GM18526 (cell line): ENCODE results near the gene DXO.

Source experiments
- POLR2A ChIP-seq: IDR thresholded peaks from 3 replicates; pipeline ENCODE4 v1.6.1; 2011; ENCODE audit not compliant: insufficient read length; ENCODE audit errors: extremely low read depth

The DXO gene

DNA sequence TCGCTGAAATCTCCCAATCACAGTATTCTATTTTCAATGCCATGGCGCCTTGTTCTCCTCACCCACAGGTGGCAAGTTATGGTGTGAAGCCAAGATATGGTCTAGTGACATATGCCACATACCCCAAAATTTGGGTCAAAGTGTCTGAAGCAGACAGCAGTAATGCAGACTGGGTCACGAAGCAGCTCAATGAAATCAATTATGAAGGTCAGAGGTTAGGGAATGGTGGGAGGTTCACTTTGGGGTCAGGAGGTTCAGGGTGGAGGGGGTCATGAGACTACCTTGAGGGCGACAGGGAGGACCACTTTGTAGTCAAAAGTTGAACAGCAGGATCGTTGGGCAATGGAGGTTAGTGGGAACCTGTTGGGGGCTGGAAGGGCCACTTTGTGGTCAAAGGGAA, 23.6 kb downstream of the DXO start:
- no peak for TF ChIP-seq POLR2A

GRCh38 chr6:31947864-31948263, 24.1 kb downstream of the DXO start:
- no peak for TF ChIP-seq POLR2A

- TF ChIP-seq POLR2A = no peak
Observed at GRCh38 chr6:31947070-31947675, 24.8 kb downstream of the DXO start.

DNA sequence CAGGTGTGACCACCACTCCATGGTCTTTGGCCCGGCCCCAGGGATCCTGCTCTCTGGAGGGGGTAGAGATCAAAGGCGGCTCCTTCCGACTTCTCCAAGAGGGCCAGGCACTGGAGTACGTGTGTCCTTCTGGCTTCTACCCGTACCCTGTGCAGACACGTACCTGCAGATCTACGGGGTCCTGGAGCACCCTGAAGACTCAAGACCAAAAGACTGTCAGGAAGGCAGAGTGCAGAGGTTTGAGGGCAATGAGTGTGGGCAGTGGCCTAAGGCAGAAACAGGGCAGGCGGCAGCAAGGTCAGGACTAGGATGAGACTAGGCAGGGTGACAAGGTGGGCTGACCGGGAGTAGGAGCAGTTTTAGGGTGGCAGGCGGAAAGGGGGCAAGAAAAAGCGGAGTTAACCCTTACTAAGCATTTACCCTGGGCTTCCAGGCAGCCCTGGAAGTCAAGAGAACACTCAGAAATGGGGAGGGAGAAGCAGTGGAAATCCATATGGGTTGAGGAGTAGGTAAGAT, 25.5 kb downstream of the DXO start:
- TF ChIP-seq POLR2A = no peak

DNA sequence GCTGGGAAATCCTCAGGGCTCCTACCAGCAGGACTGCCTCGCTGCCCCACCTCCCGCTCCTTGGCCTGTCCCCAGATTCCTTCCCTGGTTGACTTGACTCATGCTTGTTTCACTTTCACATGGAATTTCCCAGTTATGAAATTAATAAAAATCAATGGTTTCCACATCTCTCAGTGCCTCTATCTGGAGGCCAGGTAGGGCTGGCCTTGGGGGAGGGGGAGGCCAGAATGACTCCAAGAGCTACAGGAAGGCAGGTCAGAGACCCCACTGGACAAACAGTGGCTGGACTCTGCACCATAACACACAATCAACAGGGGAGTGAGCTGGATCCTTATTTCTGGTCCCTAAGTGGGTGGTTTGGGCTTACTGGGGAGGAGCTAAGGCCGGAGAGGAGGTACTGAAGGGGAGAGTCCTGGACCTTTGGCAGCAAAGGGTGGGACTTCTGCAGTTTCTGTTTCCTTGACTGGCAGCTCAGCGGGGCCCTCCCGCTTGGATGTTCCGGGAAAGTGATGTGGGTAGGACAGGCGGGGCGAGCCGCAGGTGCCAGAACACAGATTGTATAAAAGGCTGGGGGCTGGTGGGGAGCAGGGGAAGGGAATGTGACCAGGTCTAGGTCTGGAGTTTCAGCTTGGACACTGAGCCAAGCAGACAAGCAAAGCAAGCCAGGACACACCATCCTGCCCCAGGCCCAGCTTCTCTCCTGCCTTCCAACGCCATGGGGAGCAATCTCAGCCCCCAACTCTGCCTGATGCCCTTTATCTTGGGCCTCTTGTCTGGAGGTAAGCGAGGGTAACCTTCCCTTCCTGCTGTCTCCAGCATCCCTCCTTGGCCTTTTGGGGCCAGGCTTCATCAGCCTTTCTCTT, 26.2 kb downstream of the DXO start, which contains the start of gene CFB:
Gene CFB (plus strand): TSS at position 589 of the 863 bp plus-strand sequence. CDS start 127 bp downstream, at position 716.
- TF ChIP-seq POLR2A = no peak

GRCh38 chr6:31945154-31945506, 26.8 kb downstream of the DXO start:
- TF ChIP-seq POLR2A = no peak

- no peak for TF ChIP-seq POLR2A
Observed at GRCh38 chr6:31943742-31944141, 28.2 kb downstream of the DXO start.

DNA sequence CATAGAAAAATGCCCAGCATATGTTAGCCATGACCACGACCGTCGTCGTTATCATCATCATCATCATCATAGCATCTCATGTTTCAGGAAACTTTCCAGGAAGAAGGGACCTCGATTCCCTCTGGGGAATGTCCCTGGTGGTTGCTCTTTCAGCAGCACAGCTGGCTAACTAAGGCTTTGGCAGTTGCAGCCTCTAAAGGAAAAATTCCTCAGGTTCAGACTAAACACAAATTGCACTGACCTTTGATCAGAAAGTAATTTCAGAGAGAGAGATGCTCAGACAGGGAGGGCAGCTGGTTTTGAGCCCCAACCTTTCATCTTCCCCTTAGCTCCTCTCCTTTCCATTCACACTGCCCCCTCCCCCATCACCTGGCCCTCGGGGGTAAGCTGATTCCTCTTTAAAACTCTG, 31.7 kb downstream of the DXO start:
- no peak for TF ChIP-seq POLR2A

- no peak for TF ChIP-seq POLR2A
Observed at GRCh38 chr6:31935823-31936222, 36.1 kb downstream of the DXO start.

DNA sequence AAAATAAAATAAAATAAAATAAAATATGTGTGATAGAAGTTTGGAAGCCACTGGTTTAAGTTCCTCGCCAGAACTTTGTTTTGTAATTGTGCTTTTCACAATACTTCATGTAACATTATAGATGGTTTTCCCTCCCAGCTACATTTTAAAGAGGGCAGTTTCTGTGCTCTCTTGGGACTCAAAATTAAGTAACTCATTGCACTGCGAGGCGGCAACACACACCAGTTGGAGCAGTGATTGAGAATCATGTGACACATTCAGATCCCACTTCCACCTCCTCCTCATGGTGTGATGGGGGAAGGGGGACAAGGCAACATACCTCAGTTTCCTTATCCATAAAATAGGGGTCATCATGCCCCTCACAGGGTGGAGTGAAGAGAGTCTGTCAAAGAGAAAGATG, 36.9 kb downstream of the DXO start:
- TF ChIP-seq POLR2A = no peak

DNA sequence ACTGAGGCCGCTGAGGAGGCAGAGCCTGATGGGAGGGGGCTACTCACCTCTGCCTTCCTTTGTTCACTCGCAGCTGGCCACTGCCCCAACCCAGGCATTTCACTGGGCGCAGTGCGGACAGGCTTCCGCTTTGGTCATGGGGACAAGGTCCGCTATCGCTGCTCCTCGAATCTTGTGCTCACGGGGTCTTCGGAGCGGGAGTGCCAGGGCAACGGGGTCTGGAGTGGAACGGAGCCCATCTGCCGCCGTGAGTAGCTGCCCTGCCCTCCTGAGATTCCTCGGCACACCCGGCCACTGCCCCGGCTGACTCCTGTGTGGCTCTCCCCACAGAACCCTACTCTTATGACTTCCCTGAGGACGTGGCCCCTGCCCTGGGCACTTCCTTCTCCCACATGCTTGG, 38.4 kb downstream of the DXO start:
- TF ChIP-seq POLR2A = no peak

DNA sequence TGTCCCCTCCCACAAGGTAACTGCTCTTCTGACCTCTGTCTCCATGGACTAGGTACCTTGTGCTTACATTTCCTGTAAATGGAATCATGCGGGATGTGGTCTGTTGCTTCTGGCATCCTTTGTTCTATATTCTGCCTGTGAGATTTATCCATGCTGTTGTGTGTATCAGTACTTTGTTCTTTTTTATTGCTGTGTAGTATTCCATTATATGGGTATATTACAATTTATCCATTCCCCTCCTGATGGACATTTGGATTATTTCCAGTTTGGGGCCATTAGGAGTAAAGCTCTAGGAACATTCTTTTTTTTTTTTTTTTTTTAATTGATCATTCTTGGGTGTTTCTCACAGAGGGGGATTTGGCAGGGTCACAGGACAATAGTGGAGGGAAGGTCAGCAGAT, 41.0 kb downstream of the DXO start:
- no peak for TF ChIP-seq POLR2A

DNA sequence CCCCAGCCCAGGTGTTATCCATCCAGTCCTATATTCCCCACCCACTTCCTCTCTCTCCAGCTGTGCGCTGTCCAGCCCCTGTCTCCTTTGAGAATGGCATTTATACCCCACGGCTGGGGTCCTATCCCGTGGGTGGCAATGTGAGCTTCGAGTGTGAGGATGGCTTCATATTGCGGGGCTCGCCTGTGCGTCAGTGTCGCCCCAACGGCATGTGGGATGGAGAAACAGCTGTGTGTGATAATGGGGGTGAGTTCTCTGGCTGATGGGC, 43.3 kb downstream of the DXO start:
- no peak for TF ChIP-seq POLR2A

DNA sequence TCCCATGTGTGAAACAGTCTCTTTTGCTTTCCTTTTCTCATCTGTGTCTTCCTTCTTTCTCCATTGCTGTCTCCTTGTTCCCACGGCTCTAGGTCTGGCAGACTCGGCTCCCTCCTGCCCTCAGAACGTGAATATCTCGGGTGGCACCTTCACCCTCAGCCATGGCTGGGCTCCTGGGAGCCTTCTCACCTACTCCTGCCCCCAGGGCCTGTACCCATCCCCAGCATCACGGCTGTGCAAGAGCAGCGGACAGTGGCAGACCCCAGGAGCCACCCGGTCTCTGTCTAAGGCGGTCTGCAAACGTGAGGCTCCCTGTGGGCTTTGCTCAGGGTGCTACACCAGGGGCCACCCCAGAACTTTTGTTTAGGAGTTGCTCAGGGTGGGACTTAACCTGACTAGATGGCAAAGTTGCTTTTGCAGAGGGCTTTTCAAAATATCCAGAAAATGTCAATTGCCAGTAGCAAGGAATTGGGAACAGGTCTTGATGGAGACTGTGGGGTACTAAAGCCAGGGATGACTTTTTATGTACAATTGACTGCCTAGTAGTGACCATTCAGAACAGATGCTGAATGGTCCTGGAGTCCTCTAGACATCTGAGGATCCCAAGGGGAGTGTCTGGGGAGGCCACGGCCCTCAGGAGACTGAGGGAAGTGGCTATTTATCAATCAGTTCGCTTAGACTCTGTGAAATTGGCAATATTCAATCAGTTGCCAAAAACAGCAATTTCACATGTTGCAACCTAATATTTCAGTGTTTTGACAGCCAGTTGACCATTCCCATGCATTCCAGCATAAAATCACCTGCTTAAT, 43.9 kb downstream of the DXO start:
- no peak for TF ChIP-seq POLR2A

DNA sequence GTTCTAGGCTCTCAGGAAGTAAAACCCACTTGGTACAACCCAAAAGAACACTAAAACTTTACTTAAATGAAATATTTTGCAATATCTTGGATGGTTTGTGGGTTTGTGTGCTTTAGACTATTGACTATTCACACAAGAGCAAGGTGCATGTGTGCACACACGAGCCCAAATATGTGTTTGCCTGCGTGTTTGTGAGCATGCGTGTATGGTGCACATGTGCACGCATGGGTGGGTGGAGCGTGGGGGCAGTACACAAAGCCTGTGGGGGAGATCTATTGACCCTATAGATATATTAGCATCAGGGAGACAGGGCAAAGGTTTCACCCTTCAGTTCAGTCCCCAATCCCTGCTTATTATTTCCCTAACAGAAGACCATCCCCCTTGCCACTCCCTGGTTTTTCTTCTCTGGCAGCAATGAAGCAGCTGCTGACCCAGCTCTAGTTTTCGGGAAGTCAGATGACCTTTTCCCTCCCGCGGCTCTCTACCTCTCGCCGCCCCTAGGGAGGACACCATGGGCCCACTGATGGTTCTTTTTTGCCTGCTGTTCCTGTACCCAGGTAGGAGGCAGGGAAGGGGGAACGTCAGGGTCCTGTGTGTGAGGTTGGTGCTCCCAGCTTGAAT, 44.6 kb downstream of the DXO start, which contains the start of gene C2:
Gene C2 (plus strand): TSS at position 476 of the 621 bp plus-strand sequence. CDS start 36 bp downstream, at position 512.
- TF ChIP-seq POLR2A = no peak
